HepG2 (cell line): ENCODE measurements around the gene CAMTA2. TPM values are rescaled to one million over a fixed set of nuclear protein-coding genes. Genes with fewer than 3 reads are reported as not detected.
A peak's percentile ranks its signal among the peaks of the same experiment; 100 is the strongest.

Source experiments
- CBFB ChIP-seq: sonication (generic); formaldehyde crosslinking; IDR thresholded peaks from 2 replicates; pipeline ENCODE4 v1.4.0; 2020; ENCODE audit warnings: missing genetic modification reagents
- CBX2 ChIP-seq, 2 experiments: fragments of 200-600 bp in 1 of 2; sonication (generic); formaldehyde crosslinking in 1 of 2; IDR thresholded peaks; 2 replicates each; pipeline versions ENCODE4 v1.7.0 to v1.8.1; 2018 to 2022; ENCODE audit warnings: low read depth in 2 of 2, low read length in 1 of 2, mild to moderate bottlenecking in 1 of 2, missing genetic modification reagents in 1 of 2
- FLYWCH1 ChIP-seq: sonication (generic); formaldehyde crosslinking; IDR thresholded peaks from 2 replicates; pipeline ENCODE4 v1.8.1; 2023; ENCODE audit warnings: mild to moderate bottlenecking, missing genetic modification reagents
- HHEX ChIP-seq: IDR thresholded peaks from 2 replicates; pipeline ENCODE4 v1.6.1; 2016; ENCODE audit warnings: control low read depth
- MEIS1 ChIP-seq: sonication (generic); formaldehyde crosslinking; IDR thresholded peaks from 2 replicates; pipeline ENCODE4 v1.9.0; 2021; ENCODE audit warnings: mild to moderate bottlenecking, missing genetic modification reagents, moderate library complexity, borderline replicate concordance
- MIXL1 ChIP-seq: IDR thresholded peaks from 2 replicates; pipeline ENCODE4 v1.6.1; 2016
- RELA ChIP-seq: sonication (generic); formaldehyde crosslinking; IDR thresholded peaks from 2 replicates; pipeline ENCODE4 v1.4.0; 2020; ENCODE audit warnings: missing genetic modification reagents
- SKI ChIP-seq: fragments of 450-650 bp; IDR thresholded peaks from one replicate; pipeline ENCODE4 v1.6.1; 2018; ENCODE audit warnings: mild to moderate bottlenecking; ENCODE audit not compliant: partially characterized antibody
- SNRNP70 ChIP-seq: fragments of 200-400 bp; formaldehyde crosslinking; IDR thresholded peaks from 2 replicates; pipeline ENCODE4 v1.6.1; 2017; ENCODE audit warnings: mild to moderate bottlenecking, low read depth, low read length, moderate library complexity
- YEATS4 ChIP-seq: sonication (generic); formaldehyde crosslinking; IDR thresholded peaks from 2 replicates; pipeline ENCODE4 v1.4.0; 2020; ENCODE audit warnings: missing genetic modification reagents, borderline replicate concordance
- ZNF563 ChIP-seq: sonication (generic); formaldehyde crosslinking; IDR thresholded peaks from 2 replicates; pipeline ENCODE4 v1.8.0; 2022; ENCODE audit warnings: mild to moderate bottlenecking, moderate library complexity, missing genetic modification reagents
- ZNF598 ChIP-seq: sonication (generic); formaldehyde crosslinking; IDR thresholded peaks from 2 replicates; pipeline ENCODE4 v1.5.1; 2020; ENCODE audit warnings: mild to moderate bottlenecking, missing genetic modification reagents, borderline replicate concordance
- ZNF605 ChIP-seq: sonication (generic); formaldehyde crosslinking; IDR thresholded peaks from 2 replicates; pipeline ENCODE4 v1.8.0; 2022; ENCODE audit warnings: mild to moderate bottlenecking, missing genetic modification reagents
- ZNF670 ChIP-seq: sonication (generic); formaldehyde crosslinking; IDR thresholded peaks from 2 replicates; pipeline ENCODE4 v1.8.0; 2022; ENCODE audit warnings: mild to moderate bottlenecking, missing genetic modification reagents, borderline replicate concordance
- ZNF672 ChIP-seq: sonication (generic); formaldehyde crosslinking; IDR thresholded peaks from 2 replicates; pipeline ENCODE4 v1.8.1; 2022; ENCODE audit warnings: missing genetic modification reagents
- polyA plus RNA-seq, 8 experiments: library from polyadenylated mRNA; depleted of rRNA in 3 of 8; stranded (reverse) in 7 of 8; unstranded in 1 of 8; fragments of >200 nt; fragmentation: Illumina TruSeq in 4 of 8; extraction: Trizol in 4 of 8; gene quantifications; 2 replicates each; pipeline versions ENCODE4 v1.2.1 to v1.2.3, GENCODE V29; 2011 to 2016; ENCODE audit warnings: low read depth in 4 of 8, missing spikeins in 1 of 8, mixed read lengths in 1 of 8; ENCODE audit not compliant: insufficient read depth in 1 of 8
- total RNA-seq, 5 experiments: library from RNA; depleted of rRNA; stranded (reverse); fragments of >200 nt; fragmentation: Illumina TruSeq; extraction: Trizol; gene quantifications; 2 replicates each; pipeline ENCODE4 v1.2.3, GENCODE V29; 2016; ENCODE audit warnings: low read depth in 1 of 5
- TF ChIP-seq, protein P1 (sequence below): IDR thresholded peaks from 2 replicates; pipeline ENCODE4 v1.6.1; 2016; ENCODE audit warnings: mild to moderate bottlenecking, missing biosample characterization, missing genetic modification reagents
- TF ChIP-seq, protein P2 (sequence below): sonication (generic); formaldehyde crosslinking; IDR thresholded peaks from 2 replicates; pipeline ENCODE4 v1.8.1; 2023; ENCODE audit warnings: mild to moderate bottlenecking, missing genetic modification reagents
- TF ChIP-seq, protein P3 (sequence below): sonication (generic); formaldehyde crosslinking; IDR thresholded peaks from 2 replicates; pipeline ENCODE4 v1.4.0; 2020; ENCODE audit warnings: missing genetic modification reagents
- TF ChIP-seq, protein P4 (sequence below): sonication (generic); formaldehyde crosslinking; conservative IDR thresholded peaks from 2 replicates; pipeline ENCODE4 v1.4.0; 2020; ENCODE audit warnings: mild to moderate bottlenecking, missing genetic modification reagents, moderate library complexity
- TF ChIP-seq, protein P5 (sequence below): sonication (generic); formaldehyde crosslinking; IDR thresholded peaks from 2 replicates; pipeline ENCODE4 v1.5.1; 2020; ENCODE audit warnings: missing genetic modification reagents, mild to moderate bottlenecking, borderline replicate concordance

Gene CAMTA2
- total and polyA plus RNA-seq, 2 of the 13 experiments (the other 11 are each of a cell fraction or from before 2014, with no cell fraction given) = 4.1 to 7.1 TPM

DNA sequence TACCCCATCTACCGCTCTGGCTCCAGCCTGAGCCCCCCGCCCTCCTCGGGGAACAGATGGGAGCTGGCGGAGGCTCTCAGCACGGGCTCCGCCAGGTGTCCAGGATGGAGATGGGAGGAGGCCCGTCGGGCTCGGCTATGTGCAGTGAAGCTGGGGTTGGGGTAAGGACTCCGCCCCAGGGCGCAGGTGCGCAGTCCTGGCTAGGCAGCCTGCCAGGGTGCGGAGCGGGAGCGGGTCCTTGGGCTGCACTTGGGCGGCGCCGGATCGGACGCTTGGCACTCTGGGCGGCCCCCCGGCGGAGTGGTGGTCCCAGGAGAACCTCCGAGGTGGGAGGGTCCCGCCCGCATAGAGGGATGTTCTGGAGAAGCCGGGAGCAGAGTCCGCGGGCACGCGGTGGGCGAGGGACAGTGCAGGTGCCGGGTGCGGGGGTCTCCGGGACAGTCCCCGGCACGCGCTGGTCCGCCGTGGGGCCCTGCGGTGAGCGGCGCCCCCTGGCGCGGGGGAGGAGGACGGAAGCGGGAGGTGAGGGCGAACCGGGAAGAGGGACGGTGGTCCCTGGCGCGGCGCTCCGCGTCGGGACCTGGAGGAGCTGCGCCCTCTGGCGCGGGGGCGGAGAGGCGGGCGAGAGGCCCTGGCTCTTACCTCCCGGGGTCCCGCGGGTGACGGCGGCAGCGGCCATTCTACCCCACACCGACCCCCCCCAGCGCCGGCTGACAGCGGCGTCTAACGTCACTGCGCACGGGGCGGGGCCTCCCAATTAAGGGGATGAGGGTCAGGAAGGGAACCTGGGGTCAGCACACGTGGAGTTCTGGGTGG is at the start of gene CAMTA2 (continued):
- TF ChIP-seq, protein P1, sequence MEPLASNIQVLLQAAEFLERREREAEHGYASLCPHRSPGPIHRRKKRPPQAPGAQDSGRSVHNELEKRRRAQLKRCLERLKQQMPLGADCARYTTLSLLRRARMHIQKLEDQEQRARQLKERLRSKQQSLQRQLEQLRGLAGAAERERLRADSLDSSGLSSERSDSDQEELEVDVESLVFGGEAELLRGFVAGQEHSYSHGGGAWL (CRISPR knock-in tag) = peak; percentile 86
- TF ChIP-seq RELA (CRISPR knock-in tag) (0 out of 2 replicates have a peak, but pooled peaks have one; percentile 76), YEATS4 (CRISPR knock-in tag) (peak; percentile 84; the same call in 1 of the 2 replicates), CBX2 (IDR thresholded peaks at IDR 0.05; ENCODE audit: low read depth, low read length) (no peak), CBX2 (CRISPR knock-in tag; IDR thresholded peaks at IDR 0.05; ENCODE audit: low read depth) (0 out of 2 replicates have a peak, but pooled peaks have one; percentile 28), MEIS1 (CRISPR knock-in tag) (no peak; the same call in 1 of the 2 replicates), ZNF598 (CRISPR knock-in tag) (0 out of 2 replicates have a peak, but pooled peaks have one; percentile 20), ZNF672 (0 out of 2 replicates have a peak, but pooled peaks have one; percentile 24), SKI (peak; percentile 44), ZNF563 (CRISPR knock-in tag) (peak; percentile 58; the same call in 1 of the 2 replicates), ZNF605 (CRISPR knock-in tag) (peak; percentile 15; the same call in 1 of the 2 replicates), ZNF670 (CRISPR knock-in tag) (peak; percentile 90; the same call in 1 of the 2 replicates), FLYWCH1 (CRISPR knock-in tag) (0 out of 2 replicates have a peak, but pooled peaks have one; percentile 78), MIXL1 (CRISPR knock-in tag) (peak; percentile 71), SNRNP70 (no peak), HHEX (no peak), CBFB (CRISPR knock-in tag) (peak; percentile 75; the same call in 1 of the 2 replicates)
- TF ChIP-seq, protein P2, sequence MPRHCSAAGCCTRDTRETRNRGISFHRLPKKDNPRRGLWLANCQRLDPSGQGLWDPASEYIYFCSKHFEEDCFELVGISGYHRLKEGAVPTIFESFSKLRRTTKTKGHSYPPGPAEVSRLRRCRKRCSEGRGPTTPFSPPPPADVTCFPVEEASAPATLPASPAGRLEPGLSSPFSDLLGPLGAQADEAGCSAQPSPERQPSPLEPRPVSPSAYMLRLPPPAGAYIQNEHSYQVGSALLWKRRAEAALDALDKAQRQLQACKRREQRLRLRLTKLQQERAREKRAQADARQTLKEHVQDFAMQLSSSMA (CRISPR knock-in tag) = 0 out of 2 replicates have a peak, but pooled peaks have one; percentile 41
- TF ChIP-seq, protein P3, sequence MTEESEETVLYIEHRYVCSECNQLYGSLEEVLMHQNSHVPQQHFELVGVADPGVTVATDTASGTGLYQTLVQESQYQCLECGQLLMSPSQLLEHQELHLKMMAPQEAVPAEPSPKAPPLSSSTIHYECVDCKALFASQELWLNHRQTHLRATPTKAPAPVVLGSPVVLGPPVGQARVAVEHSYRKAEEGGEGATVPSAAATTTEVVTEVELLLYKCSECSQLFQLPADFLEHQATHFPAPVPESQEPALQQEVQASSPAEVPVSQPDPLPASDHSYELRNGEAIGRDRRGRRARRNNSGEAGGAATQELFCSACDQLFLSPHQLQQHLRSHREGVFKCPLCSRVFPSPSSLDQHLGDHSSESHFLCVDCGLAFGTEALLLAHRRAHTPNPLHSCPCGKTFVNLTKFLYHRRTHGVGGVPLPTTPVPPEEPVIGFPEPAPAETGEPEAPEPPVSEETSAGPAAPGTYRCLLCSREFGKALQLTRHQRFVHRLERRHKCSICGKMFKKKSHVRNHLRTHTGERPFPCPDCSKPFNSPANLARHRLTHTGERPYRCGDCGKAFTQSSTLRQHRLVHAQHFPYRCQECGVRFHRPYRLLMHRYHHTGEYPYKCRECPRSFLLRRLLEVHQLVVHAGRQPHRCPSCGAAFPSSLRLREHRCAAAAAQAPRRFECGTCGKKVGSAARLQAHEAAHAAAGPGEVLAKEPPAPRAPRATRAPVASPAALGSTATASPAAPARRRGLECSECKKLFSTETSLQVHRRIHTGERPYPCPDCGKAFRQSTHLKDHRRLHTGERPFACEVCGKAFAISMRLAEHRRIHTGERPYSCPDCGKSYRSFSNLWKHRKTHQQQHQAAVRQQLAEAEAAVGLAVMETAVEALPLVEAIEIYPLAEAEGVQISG (CRISPR knock-in tag) = peak; percentile 99
- TF ChIP-seq, protein P4, sequence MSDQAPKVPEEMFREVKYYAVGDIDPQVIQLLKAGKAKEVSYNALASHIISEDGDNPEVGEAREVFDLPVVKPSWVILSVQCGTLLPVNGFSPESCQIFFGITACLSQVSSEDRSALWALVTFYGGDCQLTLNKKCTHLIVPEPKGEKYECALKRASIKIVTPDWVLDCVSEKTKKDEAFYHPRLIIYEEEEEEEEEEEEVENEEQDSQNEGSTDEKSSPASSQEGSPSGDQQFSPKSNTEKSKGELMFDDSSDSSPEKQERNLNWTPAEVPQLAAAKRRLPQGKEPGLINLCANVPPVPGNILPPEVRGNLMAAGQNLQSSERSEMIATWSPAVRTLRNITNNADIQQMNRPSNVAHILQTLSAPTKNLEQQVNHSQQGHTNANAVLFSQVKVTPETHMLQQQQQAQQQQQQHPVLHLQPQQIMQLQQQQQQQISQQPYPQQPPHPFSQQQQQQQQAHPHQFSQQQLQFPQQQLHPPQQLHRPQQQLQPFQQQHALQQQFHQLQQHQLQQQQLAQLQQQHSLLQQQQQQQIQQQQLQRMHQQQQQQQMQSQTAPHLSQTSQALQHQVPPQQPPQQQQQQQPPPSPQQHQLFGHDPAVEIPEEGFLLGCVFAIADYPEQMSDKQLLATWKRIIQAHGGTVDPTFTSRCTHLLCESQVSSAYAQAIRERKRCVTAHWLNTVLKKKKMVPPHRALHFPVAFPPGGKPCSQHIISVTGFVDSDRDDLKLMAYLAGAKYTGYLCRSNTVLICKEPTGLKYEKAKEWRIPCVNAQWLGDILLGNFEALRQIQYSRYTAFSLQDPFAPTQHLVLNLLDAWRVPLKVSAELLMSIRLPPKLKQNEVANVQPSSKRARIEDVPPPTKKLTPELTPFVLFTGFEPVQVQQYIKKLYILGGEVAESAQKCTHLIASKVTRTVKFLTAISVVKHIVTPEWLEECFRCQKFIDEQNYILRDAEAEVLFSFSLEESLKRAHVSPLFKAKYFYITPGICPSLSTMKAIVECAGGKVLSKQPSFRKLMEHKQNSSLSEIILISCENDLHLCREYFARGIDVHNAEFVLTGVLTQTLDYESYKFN (CRISPR knock-in tag) = peak; percentile 38; the same call in 1 of the 2 replicates
- TF ChIP-seq, protein P5, sequence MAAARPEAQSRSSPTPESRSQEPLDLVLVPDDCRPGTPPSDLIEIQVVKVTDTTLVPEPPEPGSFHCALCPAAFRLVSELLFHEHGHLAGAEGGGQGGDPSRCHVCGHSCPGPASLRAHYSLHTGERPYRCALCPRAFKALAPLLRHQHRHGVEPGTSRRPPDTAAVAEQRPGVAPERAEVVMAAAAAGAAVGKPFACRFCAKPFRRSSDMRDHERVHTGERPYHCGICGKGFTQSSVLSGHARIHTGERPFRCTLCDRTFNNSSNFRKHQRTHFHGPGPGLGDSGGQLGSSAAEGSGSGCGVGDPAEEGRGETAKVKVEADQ (CRISPR knock-in tag) = 0 out of 2 replicates have a peak, but pooled peaks have one; percentile 64
